BJ (cell line): Measurements from ENCODE around the gene ATG7. TPM values are rescaled to one million over a fixed set of nuclear protein-coding genes. Genes with fewer than 3 reads are reported as not detected.

Experiments used
- CTCF ChIA-PET: fragments of 350-600 bp; formaldehyde crosslinking; extraction: SDS; loops from one replicate; lab custom pipeline; 2021; ENCODE audit warnings: antibody characterized with exemption, inconsistent platforms; lab: Yijun Ruan, JAX
- POLR2A ChIA-PET: fragments of 300-600 bp; sonication (Branson Sonifier 250); formaldehyde crosslinking; extraction: SDS; loops from one replicate; lab custom pipeline; 2021; ENCODE audit warnings: antibody characterized with exemption; lab: Charles Lee
- DNase-seq: peaks from one replicate; pipeline ENCODE4 v3.0.0-alpha.2; 2011; ENCODE audit warnings: low read depth
- H3K27me3 ChIP-seq: 2 replicates; pipeline ENCODE4 v1.6.0; 2011; ENCODE audit warnings: low read length; ENCODE audit not compliant: control insufficient read depth, insufficient read depth
- H3K36me3 ChIP-seq: 2 replicates; pipeline ENCODE4 v1.5.1; 2011; ENCODE audit warnings: low read length; ENCODE audit not compliant: control insufficient read depth, insufficient read depth
- H3K4me3 ChIP-seq: 2 replicates; pipeline ENCODE4 v1.5.1; 2011; ENCODE audit warnings: low read depth, mild to moderate bottlenecking, control low read depth, low read length
- polyA plus RNA-seq: library from polyadenylated mRNA; depleted of rRNA; stranded (reverse); fragments of >200 nt; gene quantifications from 2 replicates; pipeline ENCODE4 v1.2.3, GENCODE V29; 2011
- TF ChIP-seq, protein P1 (sequence below): IDR thresholded peaks from 2 replicates; pipeline ENCODE4 v1.5.1; 2011; ENCODE audit warnings: low read depth, mild to moderate bottlenecking, control low read depth, inconsistent platforms, low read length, moderate library complexity; ENCODE audit not compliant: insufficient read depth

ATG7 gene
- polyA plus RNA-seq, 1 experiment: 26.2 TPM

DNA sequence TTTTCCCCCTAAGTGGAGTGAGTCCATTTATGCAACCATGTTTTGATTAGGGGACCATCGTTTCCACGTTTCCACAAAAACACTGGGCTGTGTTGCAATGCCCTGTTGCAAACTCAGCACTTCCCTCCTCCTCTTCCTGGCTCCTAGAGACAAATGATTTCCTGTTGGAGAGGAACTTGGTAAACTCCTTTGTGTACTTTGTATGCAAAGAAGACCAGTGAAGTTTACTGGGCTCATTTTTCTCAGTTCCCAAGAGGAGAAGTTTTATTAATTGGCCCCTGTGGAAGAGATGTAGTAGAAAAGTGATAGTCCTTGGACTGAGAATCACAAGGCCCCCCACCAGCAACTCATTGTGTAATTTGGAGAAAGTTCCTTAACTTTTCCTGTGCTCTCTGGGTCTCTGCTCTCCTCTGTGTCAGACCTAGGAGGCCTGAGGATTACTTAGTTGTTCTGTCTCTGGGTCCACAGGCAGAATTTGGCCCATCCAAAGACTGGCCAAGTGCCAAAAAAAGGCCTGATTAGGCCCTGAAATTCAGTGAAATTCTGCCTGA, 95.0 kb downstream of the ATG7 start:
- Histone ChIP-seq H3K4me3 (no peak overlapping the region), H3K27me3 (no peaks in the 10 kb centered on the region), H3K36me3 (peaks cover 5% of the 10 kb centered on the region)
- TF ChIP-seq, protein P1, sequence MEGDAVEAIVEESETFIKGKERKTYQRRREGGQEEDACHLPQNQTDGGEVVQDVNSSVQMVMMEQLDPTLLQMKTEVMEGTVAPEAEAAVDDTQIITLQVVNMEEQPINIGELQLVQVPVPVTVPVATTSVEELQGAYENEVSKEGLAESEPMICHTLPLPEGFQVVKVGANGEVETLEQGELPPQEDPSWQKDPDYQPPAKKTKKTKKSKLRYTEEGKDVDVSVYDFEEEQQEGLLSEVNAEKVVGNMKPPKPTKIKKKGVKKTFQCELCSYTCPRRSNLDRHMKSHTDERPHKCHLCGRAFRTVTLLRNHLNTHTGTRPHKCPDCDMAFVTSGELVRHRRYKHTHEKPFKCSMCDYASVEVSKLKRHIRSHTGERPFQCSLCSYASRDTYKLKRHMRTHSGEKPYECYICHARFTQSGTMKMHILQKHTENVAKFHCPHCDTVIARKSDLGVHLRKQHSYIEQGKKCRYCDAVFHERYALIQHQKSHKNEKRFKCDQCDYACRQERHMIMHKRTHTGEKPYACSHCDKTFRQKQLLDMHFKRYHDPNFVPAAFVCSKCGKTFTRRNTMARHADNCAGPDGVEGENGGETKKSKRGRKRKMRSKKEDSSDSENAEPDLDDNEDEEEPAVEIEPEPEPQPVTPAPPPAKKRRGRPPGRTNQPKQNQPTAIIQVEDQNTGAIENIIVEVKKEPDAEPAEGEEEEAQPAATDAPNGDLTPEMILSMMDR: no peak
- ChIA-PET POLR2A (no interaction called here), CTCF (no interaction called here)
- DNase-seq: no peak

DNA sequence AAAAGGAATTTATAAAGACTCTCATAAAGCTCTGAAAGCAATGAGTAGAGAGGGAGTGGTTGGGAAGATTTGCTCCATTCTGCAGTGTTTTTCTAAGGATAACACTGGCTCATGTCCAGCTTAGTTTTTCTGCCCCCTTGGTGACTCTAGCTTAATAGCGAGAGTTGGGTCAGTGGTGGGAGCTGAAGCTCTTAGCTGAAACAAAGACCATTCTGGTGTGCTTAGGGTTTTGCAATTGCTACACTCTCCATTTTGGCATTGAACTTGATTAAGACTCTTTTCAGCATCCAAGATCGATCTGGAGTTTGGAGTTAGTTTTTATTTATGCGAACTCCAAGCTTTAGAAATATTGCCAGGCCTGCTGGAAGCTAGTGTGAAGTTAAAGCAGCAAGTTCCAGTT, 98.0 kb downstream of the ATG7 start:
- ChIA-PET POLR2A (no interaction called here), CTCF (interaction anchor here (0.9 to 1.4 kb wide), 6 partner anchors 9 to 456 kb away, joined by 3 to 10 read pairs (median 4); no protein-coding TSS in a partner anchor)
- TF ChIP-seq, protein P1: no peak
- DNase-seq: no peak
- Histone ChIP-seq H3K4me3 (no peak overlapping the region), H3K27me3 (no peaks in the 10 kb centered on the region), H3K36me3 (peaks cover 3% of the 10 kb centered on the region; the same call in 1 of the 2 replicates)

DNA sequence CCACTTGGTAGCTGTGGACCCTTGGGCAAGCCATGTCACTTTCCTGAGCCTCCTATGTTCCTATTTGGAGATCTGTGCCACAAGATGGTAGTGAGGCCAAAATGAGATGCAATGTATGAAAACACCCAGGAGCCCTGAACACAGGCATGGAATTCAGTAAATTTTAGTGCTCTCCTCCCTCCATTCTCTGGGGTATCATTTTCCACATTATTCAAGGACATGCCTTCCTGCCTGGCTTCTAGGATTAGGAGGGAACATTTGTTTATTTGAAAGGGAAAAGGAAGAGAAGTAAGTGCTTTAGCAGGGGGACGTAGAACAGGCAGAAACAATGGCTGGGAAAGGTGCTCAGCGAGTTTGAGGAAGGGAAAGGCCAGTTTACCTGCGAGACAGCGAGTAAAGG, 98.8 kb downstream of the ATG7 start:
- TF ChIP-seq, protein P1: no peak
- peaks cover 3% of the 10 kb centered on the region; the same call in 1 of the 2 replicates for H3K36me3 ChIP-seq
- DNase-seq: no peak
- H3K27me3 ChIP-seq: no peaks in the 10 kb centered on the region
- CTCF ChIA-PET: interaction anchor here (0.9 to 1.4 kb wide), 3 partner anchors 21 to 311 kb away, joined by 3 to 4 read pairs (median 3); no protein-coding TSS in a partner anchor
- POLR2A ChIA-PET: no interaction called here
- no peak overlapping the region for H3K4me3 ChIP-seq

GRCh38 chr3:11371747-11372146, 99.5 kb downstream of the ATG7 start:
- H3K27me3 ChIP-seq: no peaks in the 10 kb centered on the region
- TF ChIP-seq, protein P1: no peak
- DNase-seq: no peak
- ChIA-PET CTCF (interaction anchor here (0.7 kb wide), 1 partner anchor 464 kb away, joined by 3 read pairs; no protein-coding TSS in a partner anchor), POLR2A (no interaction called here)
- H3K36me3 ChIP-seq: peaks cover 1% of the 10 kb centered on the region; the same call in 1 of the 2 replicates
- no peak overlapping the region for H3K4me3 ChIP-seq

- H3K36me3 ChIP-seq: peaks cover 1% of the 10 kb centered on the region; the same call in 1 of the 2 replicates
- POLR2A ChIA-PET: no interaction called here
- no peaks in the 10 kb centered on the region for H3K27me3 ChIP-seq
- CTCF ChIA-PET: no interaction called here
- no peak overlapping the region for H3K4me3 ChIP-seq
- no peak for DNase-seq
- TF ChIP-seq, protein P1: no peak
Observed at GRCh38 chr3:11373235-11373634, 101.0 kb downstream of the ATG7 start.
